Right lung (tissue), 5 donors: ENCODE data around the gene PCNX2. TPM values are rescaled to one million over a fixed set of nuclear protein-coding genes. Genes with fewer than 3 reads are reported as not detected.
A peak's percentile ranks its signal among the peaks of the same experiment; 100 is the strongest.

ENCODE experiments used
- DNase-seq, 2 donors: peaks; one replicate each; pipeline ENCODE4 v3.0.0-alpha.2; 2013
- polyA plus RNA-seq, 5 donors: library from polyadenylated mRNA; unstranded; fragments of 120-200 nt; gene quantifications; one replicate each; pipeline versions ENCODE4 v1.2.1 to v1.2.3, GENCODE V29; 2013; ENCODE audit warnings: inconsistent platforms in 1 of 5, low replicate concordance in 1 of 5; ENCODE audit not compliant: insufficient read length in 5 of 5, insufficient read depth in 1 of 5

Gene PCNX2
- polyA plus RNA-seq, 5 donors, result 8.2 to 13.1 (median 12.6) TPM

GRCh38 chr1:233261695-233262094, 33.8 kb downstream of the PCNX2 start:
- DNase-seq, result no peak

- no peak for DNase-seq
Measured at GRCh38 chr1:233261206-233261605, 34.3 kb downstream of the PCNX2 start.

GRCh38 chr1:233257786-233258185, 37.7 kb downstream of the PCNX2 start:
- DNase-seq, result no peak

GRCh38 chr1:233256789-233257188, 38.7 kb downstream of the PCNX2 start:
- no peak for DNase-seq

GRCh38 chr1:233256191-233256590, 39.3 kb downstream of the PCNX2 start:
- no peak for DNase-seq

GRCh38 chr1:233255145-233255544, 40.4 kb downstream of the PCNX2 start:
- no peak for DNase-seq

GRCh38 chr1:233253832-233254331, 41.6 kb downstream of the PCNX2 start:
- peak; percentile 9 to 17 for DNase-seq

- DNase-seq, result no peak
Measured at GRCh38 chr1:233253231-233253831, 42.2 kb downstream of the PCNX2 start.

- DNase-seq, result peak; percentile 15 to 20
Measured at GRCh38 chr1:233252441-233252840, 43.1 kb downstream of the PCNX2 start.

- DNase-seq, result no peak
Measured at GRCh38 chr1:233251201-233251720, 44.3 kb downstream of the PCNX2 start.

- no peak for DNase-seq
Measured at GRCh38 chr1:233248014-233248413, 47.5 kb downstream of the PCNX2 start.

- no peak for DNase-seq
Measured at GRCh38 chr1:233246965-233247364, 48.6 kb downstream of the PCNX2 start.

GRCh38 chr1:233245191-233245765, 50.2 kb downstream of the PCNX2 start:
- no peak for DNase-seq

- no peak for DNase-seq
Measured at GRCh38 chr1:233244183-233244582, 51.3 kb downstream of the PCNX2 start.

GRCh38 chr1:233242827-233243483, 52.6 kb downstream of the PCNX2 start:
- DNase-seq, result no peak

- no peak for DNase-seq
Measured at GRCh38 chr1:233241759-233242158, 53.8 kb downstream of the PCNX2 start.

- peak; percentile 58 to 63 for DNase-seq
Measured at GRCh38 chr1:233240829-233241682, 54.5 kb downstream of the PCNX2 start.

GRCh38 chr1:233240371-233240770, 55.2 kb downstream of the PCNX2 start:
- DNase-seq, result no peak

GRCh38 chr1:233238884-233239431, 56.6 kb downstream of the PCNX2 start:
- peak in 1 of 2 donors; percentile 6 for DNase-seq

GRCh38 chr1:233237647-233238046, 57.9 kb downstream of the PCNX2 start:
- no peak for DNase-seq

- DNase-seq, result no peak
Measured at GRCh38 chr1:233233508-233234040, 62.0 kb downstream of the PCNX2 start.
